DOHH2 (cell line): Measurements from ENCODE around the gene FKBP2.

ENCODE experiments used
- H3F3A ChIP-seq: fragments of 200-600 bp; sonication (generic), shearing (Covaris generic); 2 replicates; pipeline ENCODE4 v1.6.0; 2016; ENCODE audit warnings: antibody characterized with exemption, mild to moderate bottlenecking; ENCODE audit not compliant: control insufficient read depth, insufficient read depth
- H3K27ac ChIP-seq: fragments of 200-600 bp; sonication (generic); 2 replicates; pipeline ENCODE4 v1.5.1; 2014; ENCODE audit warnings: low read depth, mild to moderate bottlenecking, low read length, moderate library complexity
- H3K27me3 ChIP-seq: fragments of 200-600 bp; sonication (generic); 2 replicates; pipeline ENCODE4 v1.6.1; 2014; ENCODE audit warnings: mild to moderate bottlenecking, low read length, mixed read lengths; ENCODE audit not compliant: control insufficient read depth
- H3K36me3 ChIP-seq: fragments of 200-600 bp; sonication (generic); 2 replicates; pipeline ENCODE4 v1.6.1; 2014; ENCODE audit warnings: mild to moderate bottlenecking, low read length, moderate library complexity, mixed read lengths; ENCODE audit not compliant: control insufficient read depth
- H3K4me1 ChIP-seq: fragments of 200-600 bp; sonication (generic); 2 replicates; pipeline ENCODE4 v1.6.1; 2014; ENCODE audit warnings: mild to moderate bottlenecking, low read length, mixed read lengths; ENCODE audit not compliant: control insufficient read depth
- H3K4me2 ChIP-seq: fragments of 200-600 bp; sonication (generic); 2 replicates; pipeline ENCODE4 v1.6.0; 2014; ENCODE audit warnings: mild to moderate bottlenecking, low read length, moderate library complexity
- H3K4me3 ChIP-seq: fragments of 200-600 bp; sonication (generic); 2 replicates; pipeline ENCODE4 v1.5.1; 2014; ENCODE audit warnings: mild to moderate bottlenecking, low read length, mixed read lengths
- H3K79me2 ChIP-seq: fragments of 200-600 bp; sonication (generic); 2 replicates; pipeline ENCODE4 v1.6.1; 2014; ENCODE audit warnings: mild to moderate bottlenecking, low read length, mixed read lengths; ENCODE audit not compliant: control insufficient read depth
- H3K9me2 ChIP-seq: fragments of 200-600 bp; sonication (generic); replicated peaks from 2 replicates; pipeline ENCODE4 v1.6.1; 2014; ENCODE audit warnings: mild to moderate bottlenecking, low read length, mixed read lengths; ENCODE audit not compliant: control insufficient read depth
- H3K9me3 ChIP-seq: fragments of 200-600 bp; sonication (generic); 2 replicates; pipeline ENCODE4 v1.6.1; 2014; ENCODE audit warnings: antibody characterized with exemption, low read length, mixed read lengths; ENCODE audit not compliant: control insufficient read depth, insufficient read depth
- H4K20me1 ChIP-seq: fragments of 200-600 bp; sonication (generic); 2 replicates; pipeline ENCODE4 v1.6.0; 2014; ENCODE audit warnings: low read depth, mild to moderate bottlenecking, antibody characterized with exemption, low read length, moderate library complexity; ENCODE audit not compliant: control insufficient read depth, insufficient read depth
- EZH2phosphoT487 ChIP-seq: fragments of 200-600 bp; sonication (generic); IDR thresholded peaks from 2 replicates; pipeline ENCODE4 v1.6.1; 2017; ENCODE audit warnings: borderline replicate concordance, mild to moderate bottlenecking, antibody characterized with exemption, low read length, moderate library complexity, mixed read lengths
- TF ChIP-seq, protein P1 (sequence below): fragments of 200-600 bp; sonication (generic); IDR thresholded peaks from one replicate; pipeline ENCODE4 v1.5.1; 2014; ENCODE audit warnings: antibody characterized with exemption, mild to moderate bottlenecking, low read depth, low read length; ENCODE audit not compliant: poor library complexity, severe bottlenecking

The FKBP2 gene

DNA sequence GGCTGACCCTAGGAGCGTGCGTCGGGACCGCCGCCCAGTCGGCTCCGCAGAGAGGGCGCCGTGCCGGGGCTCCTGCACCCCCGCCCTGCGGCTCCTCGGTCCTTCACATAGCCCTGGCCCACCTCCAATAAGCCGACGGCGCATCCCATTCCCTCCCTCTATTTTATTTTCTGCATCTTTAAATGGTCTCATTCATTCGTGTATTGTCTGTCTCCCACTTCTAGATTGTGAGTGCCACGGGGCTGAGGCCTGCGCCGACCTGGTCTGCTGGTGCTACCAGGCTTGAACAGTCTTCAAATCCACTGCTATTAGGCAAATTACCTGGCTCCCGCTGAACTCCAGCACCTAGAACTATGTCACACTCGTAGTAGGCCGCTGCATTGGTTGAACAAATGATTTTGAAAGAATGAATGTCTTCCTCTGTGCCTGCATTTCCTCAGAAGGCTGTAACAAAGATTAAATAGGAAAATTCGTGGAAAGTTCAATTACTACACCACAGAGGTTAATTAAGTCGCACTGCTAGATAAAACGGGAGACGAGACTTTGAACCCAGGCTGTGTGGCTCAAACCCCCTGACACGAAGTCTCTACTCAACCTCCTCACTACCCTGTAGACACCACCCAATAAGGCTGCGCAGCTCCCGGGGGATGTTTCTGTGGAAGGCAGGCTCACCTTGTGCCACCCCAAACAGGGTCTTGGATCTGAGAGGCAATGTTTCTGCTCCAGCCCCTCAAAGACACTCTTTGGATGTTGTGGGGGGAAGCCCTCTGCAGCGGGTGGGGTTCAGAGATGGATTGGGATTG, 7.0 kb downstream of the FKBP2 start:
- Histone ChIP-seq H3K36me3 (peaks cover 33% of the 10 kb centered on the region), H4K20me1 (peaks cover 2% of the 10 kb centered on the region; the same call in 1 of the 2 replicates), H3K9me3 (no peaks in the 10 kb centered on the region), H3K9me2 (no peaks in the 10 kb centered on the region), H3K27me3 (no peaks in the 10 kb centered on the region), H3K4me3 (peak overlapping the region; percentile 78), H3K27ac (no peak overlapping the region), H3K4me2 (peak overlapping the region; percentile 85), H3K4me1 (peaks cover 62% of the 10 kb centered on the region), H3K79me2 (peaks cover 42% of the 10 kb centered on the region), H3F3A (peaks cover 29% of the 10 kb centered on the region)
- TF ChIP-seq EZH2phosphoT487 = no peak
- TF ChIP-seq, protein P1, sequence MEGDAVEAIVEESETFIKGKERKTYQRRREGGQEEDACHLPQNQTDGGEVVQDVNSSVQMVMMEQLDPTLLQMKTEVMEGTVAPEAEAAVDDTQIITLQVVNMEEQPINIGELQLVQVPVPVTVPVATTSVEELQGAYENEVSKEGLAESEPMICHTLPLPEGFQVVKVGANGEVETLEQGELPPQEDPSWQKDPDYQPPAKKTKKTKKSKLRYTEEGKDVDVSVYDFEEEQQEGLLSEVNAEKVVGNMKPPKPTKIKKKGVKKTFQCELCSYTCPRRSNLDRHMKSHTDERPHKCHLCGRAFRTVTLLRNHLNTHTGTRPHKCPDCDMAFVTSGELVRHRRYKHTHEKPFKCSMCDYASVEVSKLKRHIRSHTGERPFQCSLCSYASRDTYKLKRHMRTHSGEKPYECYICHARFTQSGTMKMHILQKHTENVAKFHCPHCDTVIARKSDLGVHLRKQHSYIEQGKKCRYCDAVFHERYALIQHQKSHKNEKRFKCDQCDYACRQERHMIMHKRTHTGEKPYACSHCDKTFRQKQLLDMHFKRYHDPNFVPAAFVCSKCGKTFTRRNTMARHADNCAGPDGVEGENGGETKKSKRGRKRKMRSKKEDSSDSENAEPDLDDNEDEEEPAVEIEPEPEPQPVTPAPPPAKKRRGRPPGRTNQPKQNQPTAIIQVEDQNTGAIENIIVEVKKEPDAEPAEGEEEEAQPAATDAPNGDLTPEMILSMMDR = no peak

GRCh38 chr11:64248578-64248977, 7.7 kb downstream of the FKBP2 start:
- Histone ChIP-seq H3K36me3 (peaks cover 27% of the 10 kb centered on the region), H3K4me2 (no peak overlapping the region), H3K4me3 (no peak overlapping the region)

GRCh38 chr11:64249038-64249437, 8.1 kb downstream of the FKBP2 start:
- Histone ChIP-seq H3K4me1 (peaks cover 54% of the 10 kb centered on the region), H3K27ac (no peak overlapping the region), H3K36me3 (peaks cover 22% of the 10 kb centered on the region), H3K9me2 (no peaks in the 10 kb centered on the region), H3K79me2 (peaks cover 36% of the 10 kb centered on the region), H3K4me3 (no peak overlapping the region), H3K4me2 (no peak overlapping the region), H4K20me1 (peaks cover 5% of the 10 kb centered on the region; the same call in 1 of the 2 replicates), H3K27me3 (no peaks in the 10 kb centered on the region), H3K9me3 (no peaks in the 10 kb centered on the region), H3F3A (peaks cover 24% of the 10 kb centered on the region)
- no peak for TF ChIP-seq EZH2phosphoT487
- TF ChIP-seq, protein P1 = no peak

More at GRCh38 chr11:64248578-64248977, 7.7 kb downstream of the FKBP2 start:
- Histone ChIP-seq H4K20me1 (peaks cover 5% of the 10 kb centered on the region; the same call in 1 of the 2 replicates), H3K27ac (no peak overlapping the region), H3K9me2 (no peaks in the 10 kb centered on the region), H3K79me2 (peaks cover 39% of the 10 kb centered on the region), H3K27me3 (no peaks in the 10 kb centered on the region), H3F3A (peaks cover 29% of the 10 kb centered on the region), H3K9me3 (no peaks in the 10 kb centered on the region), H3K4me1 (peaks cover 59% of the 10 kb centered on the region)
- no peak for TF ChIP-seq EZH2phosphoT487
- TF ChIP-seq, protein P1 = no peak
